Adrenal gland (tissue), 12 donors: ENCODE results near the gene KCNK15. TPM values are rescaled to one million over a fixed set of nuclear protein-coding genes. Genes with fewer than 3 reads are reported as not detected.
"Not testable (repeated sequence)": the region's sequence is repeated elsewhere in the genome, so short reads cannot be mapped to it uniquely, and the experiment has no call there.

Experiments used
- DNase-seq, 7 donors: peaks; one replicate each; pipeline ENCODE4 v3.0.0-alpha.2; 2019 to 2020
- H3K27ac ChIP-seq, 5 donors: fragments of 200-600 bp; sonication (generic) in 4 of 5; 1 replicate in 3 of 5; 2 replicates in 2 of 5; pipeline versions ENCODE4 v1.5.1 to v1.8.0; 2016 to 2020; ENCODE audit warnings: mild to moderate bottlenecking in 1 of 5
- H3K27me3 ChIP-seq: fragments of 200-600 bp; 2 replicates; pipeline ENCODE4 v1.8.0; 2021
- H3K36me3 ChIP-seq, 2 donors: fragments of 200-600 bp; replicated peaks in 1 of 2; 1 replicate in 1 of 2; 2 replicates in 1 of 2; pipeline versions ENCODE4 v1.5.1 to v1.8.0; 2018 to 2022
- H3K4me1 ChIP-seq, 2 donors: fragments of 200-600 bp; replicated peaks in 1 of 2; 1 replicate in 1 of 2; 2 replicates in 1 of 2; pipeline versions ENCODE4 v1.5.1 to v1.8.0; 2018 to 2021
- H3K4me3 ChIP-seq, 4 donors: fragments of 200-600 bp; sonication (generic) in 3 of 4; one replicate each; pipeline ENCODE4 v1.5.1; 2016 to 2018
- H3K9me3 ChIP-seq, 3 donors: fragments of 200-600 bp; sonication (generic) in 1 of 3; replicated peaks in 1 of 3; 1 replicate in 2 of 3; 2 replicates in 1 of 3; pipeline versions ENCODE4 v1.5.1 to v1.8.0; 2016 to 2021
- POLR2A ChIP-seq, 2 donors: fragments of 450-650 bp; IDR thresholded peaks; one replicate each; pipeline ENCODE4 v1.6.1; 2017; ENCODE audit warnings: antibody characterized with exemption in 2 of 2, mild to moderate bottlenecking in 2 of 2, moderate library complexity in 1 of 2
- WGBS, 4 donors: extraction: QIAGEN DNeasy Blood & Tissue Kit in 2 of 4; methylation state at CpG; one replicate each; pipeline versions ENCODE4 v1.1.5 to v1.1.7; 2013 to 2017; 5-methylcytosine and 5-hydroxymethylcytosine counted together
- intact Hi-C, 2 donors: fragments of 100-400 bp; cut with DNase I; formaldehyde crosslinking; loops; one replicate each; pipeline versions ENCODE4 v1.14.1 to v1.15.0; 2022 to 2023
- polyA plus RNA-seq, 3 donors: library from polyadenylated mRNA; stranded (reverse); fragments of 200-250 nt in 2 of 3; fragments of 350-450 nt in 1 of 3; fragmentation: Illumina TruSeq in 1 of 3; extraction: RNeasy Lipid Tissue Mini Kit (QIAGEN cat#74804) in 1 of 3; gene quantifications; one replicate each; pipeline ENCODE4 v1.2.3, GENCODE V29; 2013 to 2014
- total RNA-seq, 9 donors: library from RNA; depleted of rRNA in 4 of 9; stranded (reverse); fragments of >200 nt in 4 of 9; fragments of 120-200 nt in 1 of 9; fragmentation: NEBNext Ultra II Directional in 1 of 9; extraction: Animal tissue kit (Norgen Biotek cat#: 25700) in 1 of 9; gene quantifications; one replicate each; pipeline versions ENCODE4 v1.1.0 to v1.2.4, GENCODE V29; 2013 to 2023
- TF ChIP-seq, protein P1 (sequence below), 6 experiments: fragments of 450-650 bp in 4 of 6; fragments of 200-600 bp in 2 of 6; sonication (generic) in 1 of 6; IDR thresholded peaks; 1 replicate in 5 of 6; 2 replicates in 1 of 6; pipeline versions ENCODE4 v1.5.1 to v1.8.0; 2016 to 2021; ENCODE audit warnings: antibody characterized with exemption in 6 of 6, mild to moderate bottlenecking in 2 of 6, moderate library complexity in 1 of 6
- donor health status: healthy with polysubstance abuse.
- donor health status: Bipolar disorder and iron deficiency.
- donor health status: DM: yes; HTN: yes; CAD: no.
- donor health status: DM: no; HTN: no; CAD: no.
- donor health status: DM: no; HTN: no; CAD: no.
- donor health status: DM: yes; HTN: yes; CAD: no.

Gene KCNK15
- total and polyA plus RNA-seq, 12 donors, result 0.42 to 11.0 (median 1.4) TPM

DNA sequence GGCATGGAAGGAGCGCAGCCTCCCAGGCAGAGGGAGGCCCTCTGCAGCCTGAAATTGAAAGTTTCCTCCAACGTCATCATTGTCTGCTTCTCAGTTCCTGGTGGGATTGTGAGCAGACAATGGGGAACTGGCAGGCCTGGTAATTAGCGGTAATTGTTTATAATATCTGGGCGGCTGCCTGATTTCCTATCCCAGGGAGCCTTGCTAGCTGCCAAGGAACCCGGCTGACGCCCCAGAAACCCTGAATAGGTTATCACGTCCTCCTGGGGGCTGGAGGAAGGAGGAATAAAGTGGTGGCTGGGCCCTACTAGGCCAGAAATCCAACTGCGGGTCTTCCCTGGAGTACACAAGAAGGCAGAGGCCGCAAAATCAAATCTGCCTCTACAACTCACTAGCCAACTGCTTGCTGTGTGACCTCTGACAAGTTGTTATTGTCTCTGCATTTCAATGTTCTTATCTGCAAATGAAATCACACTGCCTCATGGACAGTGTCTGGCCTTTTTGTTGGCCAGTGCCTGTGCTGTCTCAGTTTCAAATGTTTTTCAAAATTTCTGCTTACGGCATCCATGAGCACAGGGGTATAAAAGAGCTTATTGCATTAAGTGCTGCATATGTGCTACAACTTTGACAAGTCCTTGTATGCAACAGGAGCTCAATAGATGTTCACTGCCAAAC is 16.9 kb downstream of the KCNK15 start:
- peak in 1 of 7 donors; percentile 71 for DNase-seq
- H3K36me3 ChIP-seq, result no peaks in the 10 kb centered on the region
- H3K27ac ChIP-seq, result peak overlapping the region in 1 of 5 donors; percentile 41
- 66 to 79% (median 75%) methylated on average over 6 to 10 of the region's 10 CpGs for WGBS, 4 donors
- H3K27me3 ChIP-seq, result no peaks in the 10 kb centered on the region
- TF ChIP-seq, protein P1, sequence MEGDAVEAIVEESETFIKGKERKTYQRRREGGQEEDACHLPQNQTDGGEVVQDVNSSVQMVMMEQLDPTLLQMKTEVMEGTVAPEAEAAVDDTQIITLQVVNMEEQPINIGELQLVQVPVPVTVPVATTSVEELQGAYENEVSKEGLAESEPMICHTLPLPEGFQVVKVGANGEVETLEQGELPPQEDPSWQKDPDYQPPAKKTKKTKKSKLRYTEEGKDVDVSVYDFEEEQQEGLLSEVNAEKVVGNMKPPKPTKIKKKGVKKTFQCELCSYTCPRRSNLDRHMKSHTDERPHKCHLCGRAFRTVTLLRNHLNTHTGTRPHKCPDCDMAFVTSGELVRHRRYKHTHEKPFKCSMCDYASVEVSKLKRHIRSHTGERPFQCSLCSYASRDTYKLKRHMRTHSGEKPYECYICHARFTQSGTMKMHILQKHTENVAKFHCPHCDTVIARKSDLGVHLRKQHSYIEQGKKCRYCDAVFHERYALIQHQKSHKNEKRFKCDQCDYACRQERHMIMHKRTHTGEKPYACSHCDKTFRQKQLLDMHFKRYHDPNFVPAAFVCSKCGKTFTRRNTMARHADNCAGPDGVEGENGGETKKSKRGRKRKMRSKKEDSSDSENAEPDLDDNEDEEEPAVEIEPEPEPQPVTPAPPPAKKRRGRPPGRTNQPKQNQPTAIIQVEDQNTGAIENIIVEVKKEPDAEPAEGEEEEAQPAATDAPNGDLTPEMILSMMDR (IDR thresholded peaks at IDR 0.05), result no peak
- TF ChIP-seq POLR2A (IDR thresholded peaks at IDR 0.05), result no peak
- H3K4me3 ChIP-seq, result no peak overlapping the region
- H3K4me1 ChIP-seq, result no peaks in the 10 kb centered on the region
- intact Hi-C loops, result no loop called here
- H3K9me3 ChIP-seq, result no peaks in the 10 kb centered on the region

DNA sequence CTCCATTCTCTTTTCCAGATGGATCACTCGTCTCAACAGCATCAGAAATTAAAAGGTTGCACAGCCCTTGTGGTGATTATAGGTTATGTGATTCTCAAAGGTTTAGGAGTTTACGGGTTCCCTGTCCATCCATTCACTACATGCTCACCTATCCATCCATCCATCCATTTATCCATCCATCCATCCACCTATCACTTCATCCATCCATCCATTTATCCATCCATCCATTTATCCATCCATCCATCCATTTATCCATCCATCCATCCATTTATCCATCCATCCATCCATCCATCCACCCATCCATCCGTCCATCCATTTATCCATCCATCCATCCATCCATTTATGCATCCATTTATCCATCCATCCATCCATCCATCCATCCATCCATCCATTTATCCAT is 18.1 kb downstream of the KCNK15 start:
- H3K27ac ChIP-seq, DNase-seq, intact Hi-C loops, H3K36me3 ChIP-seq, H3K4me1 ChIP-seq, H3K4me3 ChIP-seq, H3K27me3 ChIP-seq, H3K9me3 ChIP-seq: not testable (repeated sequence)
- WGBS, 4 donors, result 72 to 89% (median 84%) methylated on average over 3 of the region's 3 CpGs

DNA sequence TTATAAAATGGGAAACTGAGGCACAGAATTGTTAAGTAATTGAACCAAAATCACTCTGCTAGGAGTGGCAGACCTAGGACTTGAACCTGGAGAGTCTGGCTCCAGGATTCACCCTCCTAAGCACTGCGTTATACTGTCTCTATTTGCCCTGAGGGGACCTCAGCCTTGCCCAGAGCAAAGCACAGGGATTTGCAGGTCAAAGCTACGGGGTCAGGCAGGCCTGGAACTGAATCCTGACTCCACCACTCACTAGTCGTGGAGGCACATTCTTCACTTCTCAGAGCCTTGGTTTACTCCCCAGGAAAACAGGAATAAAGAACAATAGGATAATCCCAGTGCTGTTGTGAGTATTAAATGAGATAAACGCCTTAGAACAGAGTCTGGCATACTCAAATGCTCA is 19.4 kb downstream of the KCNK15 start:
- intact Hi-C loops, result no loop called here
- no peak for DNase-seq
- Histone ChIP-seq H3K4me1 (no peaks in the 10 kb centered on the region), H3K4me3 (no peak overlapping the region), H3K27me3 (no peaks in the 10 kb centered on the region), H3K36me3 (no peaks in the 10 kb centered on the region), H3K9me3 (no peaks in the 10 kb centered on the region), H3K27ac (no peak overlapping the region)
- 52 to 70% (median 63%) methylated on average over 4 of the region's 4 CpGs for WGBS, 4 donors
- TF ChIP-seq, protein P1 (IDR thresholded peaks at IDR 0.05), result no peak
- TF ChIP-seq POLR2A (IDR thresholded peaks at IDR 0.05), result no peak

DNA sequence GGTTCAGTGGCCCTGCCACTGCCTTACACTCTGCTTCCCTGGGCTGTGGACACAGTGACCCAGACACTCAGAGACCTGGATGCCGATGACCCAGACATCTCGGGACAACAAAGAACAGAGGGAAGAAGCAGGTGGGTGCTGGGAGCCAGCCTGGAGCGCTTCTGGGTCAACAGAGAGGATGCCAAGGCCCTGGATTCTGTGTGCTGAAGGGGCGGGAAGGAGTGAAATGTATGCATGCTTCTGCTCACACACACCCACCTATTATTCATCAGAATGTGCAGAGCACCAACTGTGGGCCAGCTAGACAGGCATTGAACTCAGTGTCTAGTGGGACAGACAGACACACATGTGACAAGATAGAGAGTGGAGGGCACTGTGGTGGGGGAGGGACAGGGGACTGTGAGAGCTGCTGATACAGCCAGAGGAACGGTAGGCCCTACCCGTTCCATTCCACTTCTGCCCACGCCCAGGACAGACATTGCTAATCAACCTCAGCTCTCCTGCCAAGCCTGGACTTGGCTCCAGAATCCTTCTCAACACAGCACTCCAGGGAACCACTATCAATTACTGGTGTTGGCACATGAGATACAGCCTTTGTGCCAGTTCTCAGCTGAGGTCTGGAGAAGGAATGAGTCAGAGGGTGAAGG is 20.2 kb downstream of the KCNK15 start:
- Histone ChIP-seq H3K4me1 (no peaks in the 10 kb centered on the region), H3K9me3 (no peaks in the 10 kb centered on the region), H3K4me3 (no peak overlapping the region), H3K36me3 (no peaks in the 10 kb centered on the region), H3K27me3 (no peaks in the 10 kb centered on the region), H3K27ac (no peak overlapping the region)
- 50 to 61% (median 60%) methylated on average over 6 to 7 of the region's 7 CpGs for WGBS, 4 donors
- intact Hi-C loops, result no loop called here
- TF ChIP-seq POLR2A (IDR thresholded peaks at IDR 0.05), result no peak
- TF ChIP-seq, protein P1 (IDR thresholded peaks at IDR 0.05), result no peak
- peak in 2 of 7 donors; percentile 14 to 35 for DNase-seq
